Astrocyte (in vitro differentiated cells and primary cell): ENCODE data around the gene EDA.

Experiments used
- EZH2 ChIP-seq: IDR thresholded peaks from 2 replicates; pipeline ENCODE4 v1.6.1; 2012; ENCODE audit warnings: mild to moderate bottlenecking, low read length, inconsistent platforms; ENCODE audit not compliant: insufficient read depth
- TF ChIP-seq, protein P1 (sequence below): IDR thresholded peaks from 2 replicates; pipeline ENCODE4 v1.5.1; 2011; ENCODE audit warnings: low read depth, mild to moderate bottlenecking, inconsistent platforms, low read length, moderate library complexity; ENCODE audit not compliant: insufficient read depth

DNA sequence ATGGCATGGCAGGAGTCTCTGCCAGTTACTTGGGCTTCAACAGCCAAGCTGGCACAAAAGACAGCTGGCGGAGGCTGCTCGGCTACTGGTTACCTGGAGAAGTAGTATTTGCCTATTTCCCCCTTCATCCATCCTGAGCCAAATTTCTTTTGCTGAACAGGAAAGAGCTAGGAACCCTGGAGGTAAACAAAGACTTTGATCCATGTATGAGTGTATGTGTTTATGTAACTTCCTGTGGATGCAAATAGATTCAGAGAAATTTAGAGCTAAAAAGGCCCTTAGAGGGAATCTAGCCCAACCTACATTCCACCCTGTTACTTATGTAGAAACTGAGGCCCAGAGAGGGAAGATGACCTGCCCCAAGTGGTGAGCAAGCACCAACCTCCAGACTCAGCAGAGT, 422.6 kb downstream of the EDA start:
- TF ChIP-seq, protein P1, sequence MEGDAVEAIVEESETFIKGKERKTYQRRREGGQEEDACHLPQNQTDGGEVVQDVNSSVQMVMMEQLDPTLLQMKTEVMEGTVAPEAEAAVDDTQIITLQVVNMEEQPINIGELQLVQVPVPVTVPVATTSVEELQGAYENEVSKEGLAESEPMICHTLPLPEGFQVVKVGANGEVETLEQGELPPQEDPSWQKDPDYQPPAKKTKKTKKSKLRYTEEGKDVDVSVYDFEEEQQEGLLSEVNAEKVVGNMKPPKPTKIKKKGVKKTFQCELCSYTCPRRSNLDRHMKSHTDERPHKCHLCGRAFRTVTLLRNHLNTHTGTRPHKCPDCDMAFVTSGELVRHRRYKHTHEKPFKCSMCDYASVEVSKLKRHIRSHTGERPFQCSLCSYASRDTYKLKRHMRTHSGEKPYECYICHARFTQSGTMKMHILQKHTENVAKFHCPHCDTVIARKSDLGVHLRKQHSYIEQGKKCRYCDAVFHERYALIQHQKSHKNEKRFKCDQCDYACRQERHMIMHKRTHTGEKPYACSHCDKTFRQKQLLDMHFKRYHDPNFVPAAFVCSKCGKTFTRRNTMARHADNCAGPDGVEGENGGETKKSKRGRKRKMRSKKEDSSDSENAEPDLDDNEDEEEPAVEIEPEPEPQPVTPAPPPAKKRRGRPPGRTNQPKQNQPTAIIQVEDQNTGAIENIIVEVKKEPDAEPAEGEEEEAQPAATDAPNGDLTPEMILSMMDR: no peak
- no peak for TF ChIP-seq EZH2
